CD4-positive, alpha-beta T cell treated with Interleukin-12 subunit alpha and Interleukin-12 subunit beta, for 1 hour (primary cell): ENCODE results near the gene GMCL1.
"Not testable (repeated sequence)": the region's sequence is repeated elsewhere in the genome, so short reads cannot be mapped to it uniquely, and the experiment has no call there.

Experiments
- DNase-seq: peaks from one replicate; pipeline ENCODE4 v3.0.0-alpha.2; 2020

GMCL1 gene

GRCh38 chr2:69810550-69810949, 18.9 kb upstream of the GMCL1 start:
- no peak for DNase-seq

DNA sequence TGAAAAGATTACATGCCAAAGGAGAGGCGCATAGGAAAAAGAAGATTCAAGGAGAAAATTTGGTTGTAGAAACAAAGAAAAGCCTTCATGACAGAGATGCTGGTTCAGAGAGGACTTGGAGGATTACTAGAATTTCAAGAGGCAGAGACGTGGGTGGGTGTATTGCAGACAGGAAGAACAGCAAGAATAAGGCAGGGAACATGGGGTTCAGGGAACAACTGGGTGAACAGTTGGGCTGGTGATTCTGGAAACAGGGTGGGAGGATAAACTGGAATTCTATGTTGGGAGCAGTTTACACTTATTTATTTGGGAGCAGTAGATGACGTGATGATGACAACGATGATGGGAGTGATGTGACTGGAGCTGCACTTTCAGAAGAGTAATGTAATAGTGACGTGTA, 18.4 kb upstream of the GMCL1 start:
- DNase-seq: no peak

- DNase-seq: no peak
Observed at GRCh38 chr2:69811591-69811990, 17.9 kb upstream of the GMCL1 start.

DNA sequence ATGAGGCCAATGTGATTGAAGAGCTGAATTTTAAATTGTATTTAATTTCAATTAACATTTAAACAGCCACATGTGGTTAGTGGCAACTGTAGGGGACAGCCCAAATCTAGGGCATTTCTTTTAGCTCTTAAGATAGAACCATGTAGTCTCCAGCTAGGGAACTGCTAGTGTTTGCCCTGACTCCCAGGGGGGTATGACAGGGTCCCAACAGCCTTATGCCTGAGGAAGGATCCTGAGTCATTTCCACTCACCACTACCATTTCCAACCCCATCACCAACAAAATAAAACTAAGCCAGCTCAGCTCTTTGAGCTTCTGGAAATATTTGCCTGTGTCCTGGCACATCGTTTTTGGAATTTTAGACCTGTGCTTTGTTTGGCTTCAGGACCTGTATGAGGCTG, 13.7 kb upstream of the GMCL1 start:
- no peak for DNase-seq

DNA sequence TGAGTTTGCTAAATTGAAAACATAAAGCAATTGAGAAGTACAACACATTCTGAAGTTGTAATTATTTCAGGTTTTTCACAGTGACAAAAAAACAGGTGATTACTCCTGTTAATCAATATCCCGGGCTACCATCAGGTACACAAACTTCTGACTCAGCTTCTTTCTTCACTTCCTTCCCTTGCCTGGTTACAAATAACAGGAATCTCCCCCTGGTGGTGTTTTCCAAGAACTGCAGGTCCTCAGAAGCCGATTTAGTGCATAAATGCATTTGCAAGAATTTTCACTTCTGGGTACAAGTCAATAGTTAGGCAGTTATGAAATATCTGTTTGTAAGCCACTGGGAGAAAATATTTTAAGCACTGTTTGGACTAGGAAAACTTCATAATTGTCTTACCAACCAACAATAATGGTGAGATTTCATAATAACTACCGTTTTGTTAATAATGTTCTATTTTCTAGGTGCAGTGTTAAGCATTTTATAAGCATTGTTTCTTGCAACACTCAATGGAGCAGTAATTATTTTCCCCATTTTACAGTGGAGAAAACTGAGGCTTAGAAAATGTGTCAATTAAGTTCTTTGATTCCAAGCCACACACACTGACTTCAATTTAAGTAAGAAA, 12.4 kb upstream of the GMCL1 start:
- DNase-seq: peak; percentile 85

DNA sequence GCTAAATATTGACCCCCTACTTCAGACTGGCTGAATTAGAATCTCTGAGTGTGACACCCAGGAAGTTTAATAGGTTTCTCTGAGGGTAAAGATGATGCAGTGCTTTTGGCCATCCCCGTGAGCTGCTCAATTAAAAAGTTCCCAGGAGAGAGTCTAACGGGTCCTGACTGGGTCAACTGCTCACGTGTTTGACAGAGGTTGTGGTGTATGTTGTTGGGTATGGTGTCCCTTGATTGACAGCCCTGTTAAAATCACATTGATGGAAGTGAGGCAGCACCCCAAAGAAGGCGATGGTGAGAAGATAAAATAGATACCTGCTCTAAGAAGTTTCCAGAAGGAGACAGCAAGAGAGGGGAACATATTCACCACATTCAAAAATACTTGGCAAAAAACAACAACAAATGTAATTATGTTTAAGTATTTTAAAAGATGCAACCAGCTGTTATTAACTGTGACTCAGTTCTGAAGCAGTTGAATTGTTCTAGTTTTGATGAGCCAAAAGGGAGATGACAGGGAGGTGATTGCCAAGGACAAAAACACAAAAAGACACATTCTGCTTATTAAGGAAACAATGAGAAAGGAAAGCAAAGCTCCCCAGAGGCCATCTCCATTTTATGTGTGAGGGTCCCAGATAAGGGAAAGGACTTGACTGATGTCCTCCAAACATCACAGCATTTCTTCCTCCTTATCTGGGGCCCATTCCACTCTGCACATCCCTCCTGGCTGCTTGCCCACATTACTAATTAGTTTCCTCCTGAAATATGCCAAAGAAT, 11.5 kb upstream of the GMCL1 start:
- DNase-seq: no peak

DNA sequence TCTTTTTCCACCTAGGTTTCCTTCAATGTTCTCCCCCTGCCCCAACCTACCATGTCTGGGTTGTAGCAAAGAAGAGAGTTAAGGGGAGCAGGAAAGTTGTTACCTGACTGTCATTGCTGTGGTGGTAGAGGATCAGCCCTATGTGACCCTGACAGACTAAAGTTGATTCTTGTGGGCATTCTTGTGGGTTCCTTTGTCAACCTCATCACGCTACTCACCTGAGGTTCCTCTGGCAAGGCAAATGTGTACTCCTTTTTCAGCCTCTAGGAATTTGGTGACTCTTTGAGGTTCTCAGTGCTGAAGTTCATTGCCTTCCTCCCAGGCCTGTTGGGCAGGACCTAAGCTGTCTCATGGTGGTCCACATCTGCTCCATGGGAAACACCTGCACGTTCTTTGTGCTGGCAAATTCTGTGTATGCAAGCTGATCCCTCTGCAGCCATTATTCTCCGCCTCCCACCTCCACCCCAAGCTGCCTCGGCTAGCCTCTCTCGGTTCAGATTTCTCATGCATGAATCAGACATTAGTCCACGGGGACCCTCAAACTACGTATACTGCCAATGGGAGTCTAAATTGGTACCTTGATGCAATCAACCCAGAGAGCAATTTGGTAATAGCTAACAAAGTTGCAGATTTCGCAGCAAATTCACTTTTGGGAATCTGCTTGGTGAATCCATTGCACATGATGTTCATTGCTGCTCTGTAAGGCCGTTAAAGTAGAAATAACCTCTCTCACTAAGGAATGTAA, 1.5 kb upstream of the GMCL1 start:
- DNase-seq: no peak

- no peak for DNase-seq
Observed at GRCh38 chr2:69828938-69829255, 563 bp upstream of the GMCL1 start.

GRCh38 chr2:69830045-69830905, 815 bp downstream of the GMCL1 start:
- peak; percentile 57 for DNase-seq

GRCh38 chr2:69830906-69831241, 1.4 kb downstream of the GMCL1 start:
- not testable (repeated sequence) for DNase-seq

DNA sequence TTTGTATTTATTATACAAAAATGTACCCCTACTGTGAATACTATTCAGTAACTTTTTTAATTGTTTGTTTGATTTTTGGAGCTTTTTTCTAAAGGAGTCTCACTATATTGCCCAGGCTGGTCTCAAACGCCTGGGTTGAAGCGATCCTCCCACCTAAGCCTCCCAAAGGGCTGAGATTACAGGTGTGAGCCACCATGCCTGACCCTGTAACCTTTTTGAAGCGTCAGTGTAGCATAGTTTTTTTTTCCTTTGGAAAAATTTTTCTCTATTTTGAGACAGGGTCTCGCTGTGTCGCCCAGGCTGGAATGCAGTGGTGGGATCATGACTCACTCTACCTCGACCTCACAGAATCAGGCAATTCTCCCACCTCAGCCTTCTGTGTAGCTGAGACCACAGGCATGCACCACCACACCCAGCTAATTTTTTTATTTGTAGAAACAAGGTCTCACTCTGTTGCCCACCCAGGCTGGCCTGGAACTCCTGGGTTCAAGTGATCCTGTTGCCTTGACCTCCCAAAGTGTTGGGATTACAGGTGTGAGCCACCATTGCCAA, 2.0 kb downstream of the GMCL1 start:
- DNase-seq: no peak

- DNase-seq: no peak
Observed at GRCh38 chr2:69833752-69834151, 4.3 kb downstream of the GMCL1 start.

DNA sequence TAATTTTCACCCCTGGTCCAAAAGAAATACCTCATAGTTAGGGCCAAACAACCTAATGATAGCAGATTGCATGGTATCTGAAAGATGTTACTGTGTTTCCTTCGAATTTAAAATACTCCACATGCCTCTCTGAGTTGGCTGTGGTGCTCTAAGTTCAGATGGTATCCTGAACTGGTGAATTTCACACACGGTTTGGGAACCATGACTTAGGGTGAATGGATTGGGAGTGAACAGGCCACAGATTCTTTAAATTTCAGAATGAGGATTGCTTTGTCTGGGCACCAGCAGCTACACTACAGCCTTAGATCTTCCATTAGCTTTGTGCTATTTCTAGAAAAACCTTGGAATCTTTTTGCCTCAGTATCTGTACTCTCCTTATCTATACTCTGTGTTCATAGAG, 6.2 kb downstream of the GMCL1 start:
- DNase-seq: no peak

DNA sequence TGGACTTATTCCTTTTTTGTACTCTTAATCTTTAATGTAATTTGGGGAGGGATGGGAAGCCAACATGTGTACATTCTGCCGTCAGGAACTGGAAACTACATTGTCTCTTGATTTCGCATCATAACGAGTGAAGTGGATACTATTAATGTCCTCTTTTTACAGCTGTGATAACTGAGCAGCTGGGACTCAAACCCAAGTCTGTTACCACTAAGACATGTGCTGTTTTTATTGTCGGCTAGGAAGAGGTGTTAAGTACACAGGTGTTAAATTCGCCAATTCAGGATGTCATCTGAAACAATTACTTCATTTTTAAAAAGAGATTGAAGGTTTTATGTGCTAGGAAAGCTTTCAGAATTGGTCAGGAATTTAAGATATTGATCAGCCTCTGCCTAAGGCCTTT, 6.9 kb downstream of the GMCL1 start:
- no peak for DNase-seq

DNA sequence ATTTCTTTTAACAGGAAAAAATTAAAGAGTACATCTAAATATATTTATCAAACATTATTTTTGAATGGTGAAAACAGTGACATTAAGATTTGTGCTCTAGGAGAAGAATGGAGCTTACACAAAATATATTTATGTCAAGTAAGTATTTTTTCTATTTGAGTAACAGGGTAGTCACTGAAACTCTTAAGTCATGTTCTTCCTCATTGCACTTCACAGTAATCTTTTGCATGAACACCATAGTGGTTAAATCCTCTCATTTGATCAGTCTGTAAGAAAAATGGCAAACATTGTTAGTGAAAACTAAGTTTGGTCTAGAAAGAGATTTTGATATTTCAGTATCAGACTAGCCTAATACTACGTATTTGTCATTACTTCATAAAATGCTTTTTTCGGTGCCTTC, 8.1 kb downstream of the GMCL1 start:
- DNase-seq: no peak

GRCh38 chr2:69843993-69844392, 14.5 kb downstream of the GMCL1 start:
- DNase-seq: no peak

- no peak for DNase-seq
Observed at GRCh38 chr2:69844560-69844959, 15.1 kb downstream of the GMCL1 start.

DNA sequence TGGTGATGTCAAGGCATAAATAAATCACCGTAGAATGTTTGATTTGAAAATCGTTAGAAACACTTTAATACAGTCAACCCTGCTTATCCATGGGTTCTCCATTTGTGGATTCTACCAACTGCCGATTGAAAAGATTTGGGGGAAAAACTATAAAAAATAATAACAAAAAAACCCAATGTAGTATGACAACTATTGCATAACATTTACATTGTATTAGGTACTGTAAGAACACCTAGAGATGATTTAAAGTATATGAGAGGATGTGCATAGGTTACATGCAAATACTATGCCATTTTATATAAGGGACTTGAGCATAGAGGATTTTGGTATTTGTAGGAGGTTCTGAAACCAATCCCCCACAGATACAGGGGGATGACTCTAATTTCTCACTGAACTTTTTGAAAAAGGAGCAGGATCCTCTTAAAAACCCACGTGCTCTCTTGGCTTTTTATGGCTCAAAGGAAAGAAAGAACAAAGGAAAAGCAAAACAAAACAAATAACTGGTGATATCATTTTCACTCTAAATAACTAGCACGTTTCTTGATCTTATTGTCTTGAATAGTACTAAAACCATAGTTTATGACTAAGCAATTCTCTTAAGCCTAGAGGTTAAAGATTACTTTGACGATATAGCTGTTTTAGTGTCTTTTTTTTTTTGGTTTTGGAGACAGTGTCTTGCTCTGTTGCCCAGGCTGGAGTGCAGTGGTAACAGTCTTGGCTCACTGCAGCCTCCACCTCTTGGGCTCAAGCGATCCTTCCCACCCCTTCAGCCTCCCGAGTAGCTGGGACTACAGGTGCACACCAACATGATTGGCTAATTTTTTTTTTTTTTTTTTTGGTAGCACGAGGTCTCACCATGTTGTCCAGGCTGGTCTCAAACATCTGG, 17.0 kb downstream of the GMCL1 start:
- no peak for DNase-seq

- no peak for DNase-seq
Observed at GRCh38 chr2:69847068-69847828, 17.8 kb downstream of the GMCL1 start.

GRCh38 chr2:69848186-69848790, 18.8 kb downstream of the GMCL1 start:
- no peak for DNase-seq

- DNase-seq: no peak
Observed at GRCh38 chr2:69858261-69858660, 28.8 kb downstream of the GMCL1 start.
